Measurements from ENCODE around the gene ANKRD12.
A peak's percentile ranks its signal among the peaks of the same experiment; 100 is the strongest.

ANKRD12 gene

DNA sequence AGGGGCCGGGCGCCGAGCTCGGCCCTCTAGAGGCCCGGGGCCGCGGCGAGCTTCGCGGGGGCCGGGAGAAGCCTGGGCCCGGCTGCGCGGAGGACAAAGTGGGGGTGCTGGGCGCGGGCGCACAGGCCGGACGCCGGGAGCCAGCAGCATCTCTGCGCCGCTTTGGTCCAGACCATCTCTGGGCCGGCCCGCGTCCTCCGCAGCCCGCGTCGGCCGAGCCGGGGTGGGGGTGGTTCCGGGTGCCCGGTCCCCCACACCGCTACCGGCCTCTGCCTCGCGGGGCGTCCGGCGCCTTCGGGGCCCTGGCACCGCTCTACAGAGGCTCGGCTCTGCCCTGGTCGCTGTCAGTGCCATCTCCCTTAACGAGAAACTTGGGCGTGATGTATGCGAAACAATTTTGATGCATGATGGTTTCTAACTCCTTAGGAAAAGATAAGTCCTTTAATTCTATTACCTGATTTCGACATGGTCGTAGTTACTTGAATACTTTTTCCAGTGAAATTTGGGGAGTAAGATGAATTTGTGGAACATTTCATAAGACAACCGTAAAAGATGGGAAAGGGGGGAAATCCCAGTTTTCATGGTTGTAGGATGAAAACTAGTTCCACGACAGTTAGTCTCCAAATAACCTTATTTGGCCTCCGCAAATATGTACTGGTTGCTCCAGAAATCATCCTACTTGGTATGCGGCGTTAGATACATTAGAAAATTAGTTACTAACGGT, 198.6 kb downstream of the ANKRD12 start:
- Histone ChIP-seq H3K9me3 (ENCODE audit: insufficient read depth, low read depth, low read length) (no peaks in the 10 kb centered on the region), H4K20me1 (ENCODE audit: insufficient read depth, low read length, poor library complexity, severe bottlenecking) (peaks cover 8% of the 10 kb centered on the region), H3K4me2 (ENCODE audit: low read depth, low read length, poor library complexity, severe bottlenecking) (peak overlapping the region; percentile 89), H3K4me1 (ENCODE audit: insufficient read depth, low read length, poor library complexity, severe bottlenecking) (peaks cover 29% of the 10 kb centered on the region), H3K9ac (ENCODE audit: low read depth, low read length, poor library complexity, severe bottlenecking) (peak overlapping the region; percentile 70), H3K27me3 (ENCODE audit: insufficient read depth, low read length, poor library complexity, severe bottlenecking) (no peaks in the 10 kb centered on the region), H3K9me2 (replicated peaks; ENCODE audit: low read depth, low read length) (no peaks in the 10 kb centered on the region), H3K4me3 (ENCODE audit: low read length, poor library complexity, severe bottlenecking) (peak overlapping the region; percentile 77), H2AFZ (ENCODE audit: low read length) (peak overlapping the region; percentile 79), H3F3A (ENCODE audit: low read depth) (no peaks in the 10 kb centered on the region), H3K36me3 (ENCODE audit: insufficient read depth, low read length) (no peaks in the 10 kb centered on the region), H3K79me2 (ENCODE audit: insufficient read depth, low read length) (peaks cover 17% of the 10 kb centered on the region)
- TF ChIP-seq, protein P1, sequence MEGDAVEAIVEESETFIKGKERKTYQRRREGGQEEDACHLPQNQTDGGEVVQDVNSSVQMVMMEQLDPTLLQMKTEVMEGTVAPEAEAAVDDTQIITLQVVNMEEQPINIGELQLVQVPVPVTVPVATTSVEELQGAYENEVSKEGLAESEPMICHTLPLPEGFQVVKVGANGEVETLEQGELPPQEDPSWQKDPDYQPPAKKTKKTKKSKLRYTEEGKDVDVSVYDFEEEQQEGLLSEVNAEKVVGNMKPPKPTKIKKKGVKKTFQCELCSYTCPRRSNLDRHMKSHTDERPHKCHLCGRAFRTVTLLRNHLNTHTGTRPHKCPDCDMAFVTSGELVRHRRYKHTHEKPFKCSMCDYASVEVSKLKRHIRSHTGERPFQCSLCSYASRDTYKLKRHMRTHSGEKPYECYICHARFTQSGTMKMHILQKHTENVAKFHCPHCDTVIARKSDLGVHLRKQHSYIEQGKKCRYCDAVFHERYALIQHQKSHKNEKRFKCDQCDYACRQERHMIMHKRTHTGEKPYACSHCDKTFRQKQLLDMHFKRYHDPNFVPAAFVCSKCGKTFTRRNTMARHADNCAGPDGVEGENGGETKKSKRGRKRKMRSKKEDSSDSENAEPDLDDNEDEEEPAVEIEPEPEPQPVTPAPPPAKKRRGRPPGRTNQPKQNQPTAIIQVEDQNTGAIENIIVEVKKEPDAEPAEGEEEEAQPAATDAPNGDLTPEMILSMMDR (conservative IDR thresholded peaks at IDR 0.05; ENCODE audit: low read length): no peak

Measured in Loucy (cell line).